H1 (cell line): ENCODE measurements around the gene IGFBP6. TPM values are rescaled to one million over a fixed set of nuclear protein-coding genes. Genes with fewer than 3 reads are reported as not detected.

Source experiments
- GABPA ChIP-seq: IDR thresholded peaks from 2 replicates; pipeline ENCODE4 v1.6.1; 2011; ENCODE audit warnings: mild to moderate bottlenecking, low read length, moderate library complexity, borderline replicate concordance; ENCODE audit not compliant: insufficient read depth
- RBBP5 ChIP-seq: IDR thresholded peaks from 2 replicates; pipeline ENCODE4 v1.7.1; 2012; ENCODE audit warnings: low read depth, mild to moderate bottlenecking, inconsistent platforms, low read length, moderate library complexity, borderline replicate concordance
- RNF2 ChIP-seq: fragments of 200-900, 300-1000 bp; sonication (generic); IDR thresholded peaks from 2 replicates; pipeline ENCODE4 v1.7.1; 2016; ENCODE audit warnings: borderline replicate concordance, low read depth, mild to moderate bottlenecking, antibody characterized with exemption, low read length; ENCODE audit not compliant: poor library complexity, severe bottlenecking; ENCODE audit errors: missing control alignments
- TEAD4 ChIP-seq: IDR thresholded peaks from 2 replicates; pipeline ENCODE4 v1.6.1; 2012; ENCODE audit warnings: low read depth, low read length, inconsistent platforms, mixed read lengths
- polyA plus RNA-seq, 7 experiments: library from polyadenylated mRNA; depleted of rRNA in 3 of 7; stranded (reverse) in 5 of 7; unstranded in 2 of 7; fragments of >200 nt in 5 of 7; fragments of 200-250 nt in 2 of 7; gene quantifications; 1 replicate in 5 of 7; 2 replicates in 1 of 7; 4 replicates in 1 of 7; pipeline versions ENCODE4 v1.2.1 to v1.2.3, GENCODE V29; 2011 to 2013; ENCODE audit warnings: missing spikeins in 2 of 7, mixed read lengths in 2 of 7
- total RNA-seq: library from RNA; stranded (reverse); fragmentation: NEBNext Ultra II Directional; extraction: Animal tissue kit (Norgen Biotek cat#: 25700); gene quantifications from 2 replicates; pipeline ENCODE4 v1.2.1, GENCODE V29; 2021
- TF ChIP-seq, protein P1 (sequence below): fragments of 300-600 bp; sonication (generic); IDR thresholded peaks from 2 replicates; pipeline ENCODE4 v1.7.1; 2012; ENCODE audit warnings: low read length, moderate library complexity, mild to moderate bottlenecking, inconsistent platforms; ENCODE audit not compliant: insufficient replicate concordance

The IGFBP6 gene
- total and polyA plus RNA-seq, 2 of the 8 experiments (the other 6 are each of a cell fraction or from before 2014, with no cell fraction given): 13.7 to 14.7 TPM

DNA sequence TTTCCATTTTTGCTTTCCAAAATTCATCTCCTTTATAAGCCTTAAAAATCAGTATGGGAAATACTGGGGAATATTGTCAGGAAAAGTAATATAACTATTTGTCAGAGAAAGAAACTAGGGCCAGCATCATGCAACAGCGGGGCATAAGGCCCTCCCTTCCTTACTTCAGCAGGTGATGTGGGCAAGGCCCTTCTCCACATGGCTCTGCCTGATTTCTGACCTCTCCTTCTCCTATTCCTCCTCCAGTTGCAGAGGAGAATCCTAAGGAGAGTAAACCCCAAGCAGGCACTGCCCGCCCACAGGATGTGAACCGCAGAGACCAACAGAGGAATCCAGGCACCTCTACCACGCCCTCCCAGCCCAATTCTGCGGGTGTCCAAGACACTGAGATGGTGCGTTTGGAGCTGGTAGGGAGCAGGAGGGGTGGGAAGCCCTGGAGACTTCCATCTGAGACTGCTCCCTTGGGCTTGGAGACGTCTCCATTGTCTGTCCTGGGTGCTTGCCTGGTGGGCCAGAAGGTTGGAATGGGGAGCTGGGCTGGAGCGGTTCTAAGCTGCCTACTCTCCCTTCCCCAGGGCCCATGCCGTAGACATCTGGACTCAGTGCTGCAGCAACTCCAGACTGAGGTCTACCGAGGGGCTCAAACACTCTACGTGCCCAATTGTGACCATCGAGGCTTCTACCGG is 3.1 kb downstream of the IGFBP6 start (continued):
- TF ChIP-seq, protein P1, sequence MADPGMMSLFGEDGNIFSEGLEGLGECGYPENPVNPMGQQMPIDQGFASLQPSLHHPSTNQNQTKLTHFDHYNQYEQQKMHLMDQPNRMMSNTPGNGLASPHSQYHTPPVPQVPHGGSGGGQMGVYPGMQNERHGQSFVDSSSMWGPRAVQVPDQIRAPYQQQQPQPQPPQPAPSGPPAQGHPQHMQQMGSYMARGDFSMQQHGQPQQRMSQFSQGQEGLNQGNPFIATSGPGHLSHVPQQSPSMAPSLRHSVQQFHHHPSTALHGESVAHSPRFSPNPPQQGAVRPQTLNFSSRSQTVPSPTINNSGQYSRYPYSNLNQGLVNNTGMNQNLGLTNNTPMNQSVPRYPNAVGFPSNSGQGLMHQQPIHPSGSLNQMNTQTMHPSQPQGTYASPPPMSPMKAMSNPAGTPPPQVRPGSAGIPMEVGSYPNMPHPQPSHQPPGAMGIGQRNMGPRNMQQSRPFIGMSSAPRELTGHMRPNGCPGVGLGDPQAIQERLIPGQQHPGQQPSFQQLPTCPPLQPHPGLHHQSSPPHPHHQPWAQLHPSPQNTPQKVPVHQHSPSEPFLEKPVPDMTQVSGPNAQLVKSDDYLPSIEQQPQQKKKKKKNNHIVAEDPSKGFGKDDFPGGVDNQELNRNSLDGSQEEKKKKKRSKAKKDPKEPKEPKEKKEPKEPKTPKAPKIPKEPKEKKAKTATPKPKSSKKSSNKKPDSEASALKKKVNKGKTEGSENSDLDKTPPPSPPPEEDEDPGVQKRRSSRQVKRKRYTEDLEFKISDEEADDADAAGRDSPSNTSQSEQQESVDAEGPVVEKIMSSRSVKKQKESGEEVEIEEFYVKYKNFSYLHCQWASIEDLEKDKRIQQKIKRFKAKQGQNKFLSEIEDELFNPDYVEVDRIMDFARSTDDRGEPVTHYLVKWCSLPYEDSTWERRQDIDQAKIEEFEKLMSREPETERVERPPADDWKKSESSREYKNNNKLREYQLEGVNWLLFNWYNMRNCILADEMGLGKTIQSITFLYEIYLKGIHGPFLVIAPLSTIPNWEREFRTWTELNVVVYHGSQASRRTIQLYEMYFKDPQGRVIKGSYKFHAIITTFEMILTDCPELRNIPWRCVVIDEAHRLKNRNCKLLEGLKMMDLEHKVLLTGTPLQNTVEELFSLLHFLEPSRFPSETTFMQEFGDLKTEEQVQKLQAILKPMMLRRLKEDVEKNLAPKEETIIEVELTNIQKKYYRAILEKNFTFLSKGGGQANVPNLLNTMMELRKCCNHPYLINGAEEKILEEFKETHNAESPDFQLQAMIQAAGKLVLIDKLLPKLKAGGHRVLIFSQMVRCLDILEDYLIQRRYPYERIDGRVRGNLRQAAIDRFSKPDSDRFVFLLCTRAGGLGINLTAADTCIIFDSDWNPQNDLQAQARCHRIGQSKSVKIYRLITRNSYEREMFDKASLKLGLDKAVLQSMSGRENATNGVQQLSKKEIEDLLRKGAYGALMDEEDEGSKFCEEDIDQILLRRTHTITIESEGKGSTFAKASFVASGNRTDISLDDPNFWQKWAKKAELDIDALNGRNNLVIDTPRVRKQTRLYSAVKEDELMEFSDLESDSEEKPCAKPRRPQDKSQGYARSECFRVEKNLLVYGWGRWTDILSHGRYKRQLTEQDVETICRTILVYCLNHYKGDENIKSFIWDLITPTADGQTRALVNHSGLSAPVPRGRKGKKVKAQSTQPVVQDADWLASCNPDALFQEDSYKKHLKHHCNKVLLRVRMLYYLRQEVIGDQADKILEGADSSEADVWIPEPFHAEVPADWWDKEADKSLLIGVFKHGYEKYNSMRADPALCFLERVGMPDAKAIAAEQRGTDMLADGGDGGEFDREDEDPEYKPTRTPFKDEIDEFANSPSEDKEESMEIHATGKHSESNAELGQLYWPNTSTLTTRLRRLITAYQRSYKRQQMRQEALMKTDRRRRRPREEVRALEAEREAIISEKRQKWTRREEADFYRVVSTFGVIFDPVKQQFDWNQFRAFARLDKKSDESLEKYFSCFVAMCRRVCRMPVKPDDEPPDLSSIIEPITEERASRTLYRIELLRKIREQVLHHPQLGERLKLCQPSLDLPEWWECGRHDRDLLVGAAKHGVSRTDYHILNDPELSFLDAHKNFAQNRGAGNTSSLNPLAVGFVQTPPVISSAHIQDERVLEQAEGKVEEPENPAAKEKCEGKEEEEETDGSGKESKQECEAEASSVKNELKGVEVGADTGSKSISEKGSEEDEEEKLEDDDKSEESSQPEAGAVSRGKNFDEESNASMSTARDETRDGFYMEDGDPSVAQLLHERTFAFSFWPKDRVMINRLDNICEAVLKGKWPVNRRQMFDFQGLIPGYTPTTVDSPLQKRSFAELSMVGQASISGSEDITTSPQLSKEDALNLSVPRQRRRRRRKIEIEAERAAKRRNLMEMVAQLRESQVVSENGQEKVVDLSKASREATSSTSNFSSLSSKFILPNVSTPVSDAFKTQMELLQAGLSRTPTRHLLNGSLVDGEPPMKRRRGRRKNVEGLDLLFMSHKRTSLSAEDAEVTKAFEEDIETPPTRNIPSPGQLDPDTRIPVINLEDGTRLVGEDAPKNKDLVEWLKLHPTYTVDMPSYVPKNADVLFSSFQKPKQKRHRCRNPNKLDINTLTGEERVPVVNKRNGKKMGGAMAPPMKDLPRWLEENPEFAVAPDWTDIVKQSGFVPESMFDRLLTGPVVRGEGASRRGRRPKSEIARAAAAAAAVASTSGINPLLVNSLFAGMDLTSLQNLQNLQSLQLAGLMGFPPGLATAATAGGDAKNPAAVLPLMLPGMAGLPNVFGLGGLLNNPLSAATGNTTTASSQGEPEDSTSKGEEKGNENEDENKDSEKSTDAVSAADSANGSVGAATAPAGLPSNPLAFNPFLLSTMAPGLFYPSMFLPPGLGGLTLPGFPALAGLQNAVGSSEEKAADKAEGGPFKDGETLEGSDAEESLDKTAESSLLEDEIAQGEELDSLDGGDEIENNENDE: no peak
- no peak for TF ChIP-seq RBBP5
- no peak for TF ChIP-seq GABPA
- no peak for TF ChIP-seq RNF2
- TF ChIP-seq TEAD4: no peak
